HEK293 (cell line): ENCODE measurements around the gene ARHGAP23.

Experiments
- CTCF ChIA-PET: fragments of 350-600 bp; formaldehyde crosslinking; extraction: SDS; loops from one replicate; lab custom pipeline; 2021; ENCODE audit warnings: antibody characterized with exemption; lab: Yijun Ruan, JAX
- POLR2A ChIA-PET: fragments of 300-600 bp; formaldehyde crosslinking; extraction: SDS; loops from one replicate; lab custom pipeline; 2020; ENCODE audit warnings: antibody characterized with exemption, inconsistent platforms; lab: Yijun Ruan, JAX
- H3K27ac ChIP-seq: fragments of 200-500 bp; sonication (Bioruptor generic); 2 replicates; pipeline ENCODE4 v1.5.1; 2014; ENCODE audit warnings: low read depth, low read length, control low read depth, inconsistent platforms; ENCODE audit errors: extremely low read depth
- H3K36me3 ChIP-seq, 2 experiments: fragments of 200-500 bp in 1 of 2; sonication (Bioruptor generic) in 1 of 2; 1 replicate in 1 of 2; 2 replicates in 1 of 2; pipeline ENCODE4 v1.5.1; 2014 to 2017; ENCODE audit warnings: inconsistent platforms in 2 of 2, low read length in 2 of 2; ENCODE audit not compliant: control insufficient read depth in 2 of 2, insufficient read depth in 1 of 2
- H3K4me1 ChIP-seq: fragments of 200-500 bp; sonication (Bioruptor generic); 2 replicates; pipeline ENCODE4 v1.5.1; 2014; ENCODE audit warnings: mild to moderate bottlenecking, low read length, inconsistent platforms; ENCODE audit not compliant: control insufficient read depth, insufficient read depth
- H3K4me3 ChIP-seq: 2 replicates; pipeline ENCODE4 v1.5.1; 2011; ENCODE audit warnings: low read depth, mild to moderate bottlenecking, control low read depth, low read length, moderate library complexity
- H3K9me3 ChIP-seq: fragments of 200-500 bp; sonication (Bioruptor generic); 2 replicates; pipeline ENCODE4 v1.5.1; 2014; ENCODE audit warnings: low read depth, low read length, inconsistent platforms; ENCODE audit not compliant: control insufficient read depth, insufficient read depth
- EGR2 ChIP-seq: fragments of 450-650 bp; formaldehyde crosslinking; IDR thresholded peaks from 2 replicates; pipeline ENCODE4 v1.5.1; 2016; ENCODE audit warnings: low read depth, missing biosample characterization, missing genetic modification characterization
- GLIS1 ChIP-seq: fragments of 450-650 bp; formaldehyde crosslinking; IDR thresholded peaks from 2 replicates; pipeline ENCODE4 v1.5.1; 2016; ENCODE audit warnings: missing biosample characterization, missing genetic modification characterization
- GLIS2 ChIP-seq: fragments of 450-650 bp; formaldehyde crosslinking; IDR thresholded peaks from 2 replicates; pipeline ENCODE4 v1.5.1; 2016; ENCODE audit warnings: missing biosample characterization, missing genetic modification characterization
- KLF9 ChIP-seq: fragments of 450-650 bp; formaldehyde crosslinking; IDR thresholded peaks from 2 replicates; pipeline ENCODE4 v1.5.1; 2016; ENCODE audit warnings: missing biosample characterization, missing genetic modification characterization, low read depth
- OSR2 ChIP-seq: fragments of 450-650 bp; formaldehyde crosslinking; IDR thresholded peaks from 2 replicates; pipeline ENCODE4 v1.5.1; 2016; ENCODE audit warnings: missing biosample characterization, missing genetic modification characterization
- RBAK ChIP-seq: fragments of 450-650 bp; formaldehyde crosslinking; IDR thresholded peaks from 2 replicates; pipeline ENCODE4 v1.5.1; 2016; ENCODE audit warnings: missing biosample characterization, missing genetic modification characterization
- ZFHX2 ChIP-seq: fragments of 450-650 bp; formaldehyde crosslinking; conservative IDR thresholded peaks from 2 replicates; pipeline ENCODE4 v1.5.1; 2016; ENCODE audit warnings: missing biosample characterization, missing genetic modification characterization
- ZFP41 ChIP-seq: fragments of 450-650 bp; formaldehyde crosslinking; IDR thresholded peaks from 2 replicates; pipeline ENCODE4 v1.5.1; 2016; ENCODE audit warnings: missing biosample characterization, missing genetic modification characterization, borderline replicate concordance
- ZFP69B ChIP-seq: fragments of 450-650 bp; formaldehyde crosslinking; IDR thresholded peaks from 2 replicates; pipeline ENCODE4 v1.5.1; 2016; ENCODE audit warnings: missing biosample characterization, missing genetic modification characterization
- ZNF221 ChIP-seq: fragments of 450-650 bp; formaldehyde crosslinking; IDR thresholded peaks from 2 replicates; pipeline ENCODE4 v1.5.1; 2017; ENCODE audit warnings: missing biosample characterization, missing genetic modification characterization, borderline replicate concordance
- ZNF426 ChIP-seq: fragments of 450-650 bp; formaldehyde crosslinking; IDR thresholded peaks from 2 replicates; pipeline ENCODE4 v1.5.1; 2017; ENCODE audit warnings: missing biosample characterization, missing genetic modification characterization, mild to moderate bottlenecking, inconsistent platforms, moderate library complexity
- ZNF777 ChIP-seq: fragments of 450-650 bp; formaldehyde crosslinking; IDR thresholded peaks from 2 replicates; pipeline ENCODE4 v1.5.1; 2017; ENCODE audit warnings: missing biosample characterization, missing genetic modification characterization, borderline replicate concordance
- ZNF785 ChIP-seq: fragments of 450-650 bp; formaldehyde crosslinking; IDR thresholded peaks from 2 replicates; pipeline ENCODE4 v1.5.1; 2016; ENCODE audit warnings: missing biosample characterization, missing genetic modification characterization
- ZSCAN16 ChIP-seq: fragments of 450-650 bp; formaldehyde crosslinking; IDR thresholded peaks from 2 replicates; pipeline ENCODE4 v1.5.1; 2016; ENCODE audit warnings: missing biosample characterization, missing genetic modification characterization
- TF ChIP-seq, protein P1 (sequence below): fragments of 450-650 bp; formaldehyde crosslinking; IDR thresholded peaks from 2 replicates; pipeline ENCODE4 v1.5.1; 2016; ENCODE audit warnings: missing biosample characterization, missing genetic modification characterization
- TF ChIP-seq, protein P2 (sequence below): fragments of 450-650 bp; formaldehyde crosslinking; IDR thresholded peaks from 2 replicates; pipeline ENCODE4 v1.5.1; 2016; ENCODE audit warnings: missing biosample characterization, missing genetic modification characterization
- TF ChIP-seq, protein P3 (sequence below): fragments of 450-650 bp; formaldehyde crosslinking; IDR thresholded peaks from 2 replicates; pipeline ENCODE4 v1.5.1; 2016; ENCODE audit warnings: missing biosample characterization, missing genetic modification characterization
- TF ChIP-seq, protein P4 (sequence below): IDR thresholded peaks from 2 replicates; pipeline ENCODE4 v1.6.1; 2011; ENCODE audit warnings: mild to moderate bottlenecking, low read depth, low read length, borderline replicate concordance
- TF ChIP-seq, protein P5 (sequence below): fragments of 450-650 bp; formaldehyde crosslinking; IDR thresholded peaks from 2 replicates; pipeline ENCODE4 v1.5.1; 2016; ENCODE audit warnings: missing biosample characterization, missing genetic modification characterization

ARHGAP23 gene

DNA sequence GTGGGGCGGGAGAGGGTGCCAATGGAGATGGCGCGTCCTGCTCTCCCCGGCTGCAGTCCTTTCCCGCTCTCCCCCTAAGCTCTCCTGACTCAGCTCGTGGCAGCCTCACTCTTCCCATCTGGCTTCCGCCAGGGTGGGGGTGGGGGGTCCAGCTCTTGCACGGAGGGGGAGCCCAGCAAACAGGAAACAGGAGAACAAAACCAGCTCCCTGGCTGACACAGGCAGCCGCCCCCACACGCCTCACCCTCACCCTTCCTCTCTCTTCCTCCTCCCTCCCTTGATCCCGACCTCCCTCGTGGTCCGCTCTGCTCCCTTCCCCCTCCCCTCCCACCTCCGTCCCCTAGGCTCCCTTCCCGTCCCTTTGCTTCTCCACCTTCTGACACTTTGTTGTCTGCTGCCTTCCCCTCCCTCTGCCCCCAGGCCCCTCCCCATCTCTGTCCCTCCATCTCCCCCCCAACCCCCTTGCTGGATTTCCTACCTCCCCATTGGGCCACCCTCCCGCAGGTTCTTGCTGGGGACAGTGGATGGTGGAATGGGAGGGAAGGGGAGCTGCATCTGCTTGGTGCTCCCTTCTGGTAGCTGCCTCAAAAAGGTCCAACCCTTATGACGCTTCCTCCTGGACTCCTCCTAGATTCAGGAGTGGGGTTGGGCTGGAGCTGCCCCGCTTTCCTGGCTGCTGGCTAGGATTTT is 23.7 kb downstream of the ARHGAP23 start:
- Histone ChIP-seq H3K4me1 (peaks cover 9% of the 10 kb centered on the region), H3K9me3 (no peaks in the 10 kb centered on the region), H3K36me3 (no peaks in the 10 kb centered on the region), H3K27ac (no peak overlapping the region), H3K4me3 (no peak overlapping the region)
- POLR2A ChIA-PET: interaction anchor here (0.6 to 0.8 kb wide), 2 partner anchors 16 to 25 kb away, joined by 3 to 4 read pairs; no protein-coding TSS in a partner anchor
- TF ChIP-seq, protein P1, sequence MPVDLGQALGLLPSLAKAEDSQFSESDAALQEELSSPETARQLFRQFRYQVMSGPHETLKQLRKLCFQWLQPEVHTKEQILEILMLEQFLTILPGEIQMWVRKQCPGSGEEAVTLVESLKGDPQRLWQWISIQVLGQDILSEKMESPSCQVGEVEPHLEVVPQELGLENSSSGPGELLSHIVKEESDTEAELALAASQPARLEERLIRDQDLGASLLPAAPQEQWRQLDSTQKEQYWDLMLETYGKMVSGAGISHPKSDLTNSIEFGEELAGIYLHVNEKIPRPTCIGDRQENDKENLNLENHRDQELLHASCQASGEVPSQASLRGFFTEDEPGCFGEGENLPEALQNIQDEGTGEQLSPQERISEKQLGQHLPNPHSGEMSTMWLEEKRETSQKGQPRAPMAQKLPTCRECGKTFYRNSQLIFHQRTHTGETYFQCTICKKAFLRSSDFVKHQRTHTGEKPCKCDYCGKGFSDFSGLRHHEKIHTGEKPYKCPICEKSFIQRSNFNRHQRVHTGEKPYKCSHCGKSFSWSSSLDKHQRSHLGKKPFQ (tag by site-specific recombination): no peak
- TF ChIP-seq EGR2 (peak; percentile 80), GLIS2 (peak; percentile 29; the same call in 1 of the 2 replicates), ZFHX2 (peak; percentile 79), RBAK (no peak)
- TF ChIP-seq, protein P2, sequence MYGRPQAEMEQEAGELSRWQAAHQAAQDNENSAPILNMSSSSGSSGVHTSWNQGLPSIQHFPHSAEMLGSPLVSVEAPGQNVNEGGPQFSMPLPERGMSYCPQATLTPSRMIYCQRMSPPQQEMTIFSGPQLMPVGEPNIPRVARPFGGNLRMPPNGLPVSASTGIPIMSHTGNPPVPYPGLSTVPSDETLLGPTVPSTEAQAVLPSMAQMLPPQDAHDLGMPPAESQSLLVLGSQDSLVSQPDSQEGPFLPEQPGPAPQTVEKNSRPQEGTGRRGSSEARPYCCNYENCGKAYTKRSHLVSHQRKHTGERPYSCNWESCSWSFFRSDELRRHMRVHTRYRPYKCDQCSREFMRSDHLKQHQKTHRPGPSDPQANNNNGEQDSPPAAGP (tag by site-specific recombination): 0 out of 2 replicates have a peak, but pooled peaks have one; percentile 37
- TF ChIP-seq, protein P3, sequence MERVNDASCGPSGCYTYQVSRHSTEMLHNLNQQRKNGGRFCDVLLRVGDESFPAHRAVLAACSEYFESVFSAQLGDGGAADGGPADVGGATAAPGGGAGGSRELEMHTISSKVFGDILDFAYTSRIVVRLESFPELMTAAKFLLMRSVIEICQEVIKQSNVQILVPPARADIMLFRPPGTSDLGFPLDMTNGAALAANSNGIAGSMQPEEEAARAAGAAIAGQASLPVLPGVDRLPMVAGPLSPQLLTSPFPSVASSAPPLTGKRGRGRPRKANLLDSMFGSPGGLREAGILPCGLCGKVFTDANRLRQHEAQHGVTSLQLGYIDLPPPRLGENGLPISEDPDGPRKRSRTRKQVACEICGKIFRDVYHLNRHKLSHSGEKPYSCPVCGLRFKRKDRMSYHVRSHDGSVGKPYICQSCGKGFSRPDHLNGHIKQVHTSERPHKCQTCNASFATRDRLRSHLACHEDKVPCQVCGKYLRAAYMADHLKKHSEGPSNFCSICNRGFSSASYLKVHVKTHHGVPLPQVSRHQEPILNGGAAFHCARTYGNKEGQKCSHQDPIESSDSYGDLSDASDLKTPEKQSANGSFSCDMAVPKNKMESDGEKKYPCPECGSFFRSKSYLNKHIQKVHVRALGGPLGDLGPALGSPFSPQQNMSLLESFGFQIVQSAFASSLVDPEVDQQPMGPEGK: 0 out of 2 replicates have a peak, but pooled peaks have one; percentile 32
- TF ChIP-seq, protein P4, sequence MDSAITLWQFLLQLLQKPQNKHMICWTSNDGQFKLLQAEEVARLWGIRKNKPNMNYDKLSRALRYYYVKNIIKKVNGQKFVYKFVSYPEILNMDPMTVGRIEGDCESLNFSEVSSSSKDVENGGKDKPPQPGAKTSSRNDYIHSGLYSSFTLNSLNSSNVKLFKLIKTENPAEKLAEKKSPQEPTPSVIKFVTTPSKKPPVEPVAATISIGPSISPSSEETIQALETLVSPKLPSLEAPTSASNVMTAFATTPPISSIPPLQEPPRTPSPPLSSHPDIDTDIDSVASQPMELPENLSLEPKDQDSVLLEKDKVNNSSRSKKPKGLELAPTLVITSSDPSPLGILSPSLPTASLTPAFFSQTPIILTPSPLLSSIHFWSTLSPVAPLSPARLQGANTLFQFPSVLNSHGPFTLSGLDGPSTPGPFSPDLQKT: no peak
- CTCF ChIA-PET: interaction anchor here (0.5 to 2.6 kb wide), 10 partner anchors 9 to 701 kb away, joined by 3 to 9 read pairs (median 4); no protein-coding TSS in a partner anchor

DNA sequence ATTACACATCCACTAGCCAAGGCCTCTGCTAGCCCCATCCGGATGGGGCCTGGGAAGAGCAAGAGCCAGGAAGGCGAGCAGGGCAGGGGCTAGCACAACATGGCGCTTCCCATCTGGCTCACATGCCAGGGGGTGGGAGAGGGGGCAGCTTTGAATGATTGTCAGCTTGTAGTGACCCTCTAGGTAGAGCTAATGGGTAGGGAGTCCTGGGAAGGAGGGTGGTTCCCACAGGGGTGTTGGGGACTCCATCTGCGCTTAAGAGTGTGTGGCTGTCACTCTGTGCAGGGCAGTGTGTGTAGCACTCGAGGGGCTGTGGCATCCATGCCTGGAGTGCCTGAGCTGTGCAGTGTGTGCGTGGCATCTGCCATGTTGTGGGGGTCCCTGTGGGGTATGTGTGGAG is 24.5 kb downstream of the ARHGAP23 start:
- POLR2A ChIA-PET: interaction anchor here (0.6 to 0.8 kb wide), 2 partner anchors 16 to 26 kb away, joined by 3 to 4 read pairs; no protein-coding TSS in a partner anchor
- TF ChIP-seq ZSCAN16 (tag by site-specific recombination): no peak
- no peak for TF ChIP-seq ZFP41
- TF ChIP-seq, all 188 proteins: peak for 0
- Histone ChIP-seq H3K27ac (no peak overlapping the region), H3K36me3 (no peaks in the 10 kb centered on the region), H3K4me3 (no peak overlapping the region), H3K9me3 (no peaks in the 10 kb centered on the region), H3K4me1 (peaks cover 9% of the 10 kb centered on the region)
- CTCF ChIA-PET: interaction anchor here (1.1 to 2.6 kb wide), 4 partner anchors 29 to 216 kb away, joined by 3 to 9 read pairs (median 5); no protein-coding TSS in a partner anchor

DNA sequence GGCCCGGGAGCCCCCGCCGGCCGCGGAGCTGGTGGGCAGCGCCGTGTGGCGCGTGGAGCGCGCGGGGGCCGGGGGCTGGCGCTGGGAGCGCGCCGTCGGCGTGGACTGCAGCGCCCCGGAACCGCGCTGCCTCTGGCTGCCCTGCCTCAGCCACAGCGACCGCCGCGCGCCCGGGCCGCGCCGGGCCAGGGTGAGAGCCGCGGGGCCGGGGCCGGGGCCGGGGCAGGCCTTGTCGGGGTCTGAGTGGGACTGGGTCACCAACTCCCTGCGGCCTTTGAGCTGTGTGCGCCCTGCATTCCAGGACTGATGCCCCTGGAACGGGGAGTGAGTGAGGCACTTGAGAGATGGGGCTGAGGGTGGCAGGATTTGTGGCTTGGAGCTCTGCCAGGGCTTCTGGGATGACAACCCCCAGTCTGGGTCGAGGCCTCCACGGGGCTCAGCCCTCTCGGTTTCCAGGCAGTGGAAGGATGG is 25.7 kb downstream of the ARHGAP23 start:
- ChIA-PET CTCF (interaction anchor here (1.1 to 2.9 kb wide), 6 partner anchors 9 to 213 kb away, joined by 3 to 12 read pairs (median 8); no protein-coding TSS in a partner anchor), POLR2A (interaction anchor here (0.9 to 2.0 kb wide), 2 partner anchors 9 to 11 kb away, joined by 3 to 14 read pairs; no protein-coding TSS in a partner anchor)
- TF ChIP-seq ZFP69B (tag by site-specific recombination) (no peak), OSR2 (tag by site-specific recombination) (peak; percentile 64), ZNF221 (tag by site-specific recombination) (no peak), GLIS1 (tag by site-specific recombination) (peak; percentile 78), ZNF426 (no peak), GLIS2 (no peak), ZNF777 (tag by site-specific recombination) (no peak), ZNF785 (tag by site-specific recombination) (no peak), KLF9 (tag by site-specific recombination) (no peak)
- TF ChIP-seq, protein P5, sequence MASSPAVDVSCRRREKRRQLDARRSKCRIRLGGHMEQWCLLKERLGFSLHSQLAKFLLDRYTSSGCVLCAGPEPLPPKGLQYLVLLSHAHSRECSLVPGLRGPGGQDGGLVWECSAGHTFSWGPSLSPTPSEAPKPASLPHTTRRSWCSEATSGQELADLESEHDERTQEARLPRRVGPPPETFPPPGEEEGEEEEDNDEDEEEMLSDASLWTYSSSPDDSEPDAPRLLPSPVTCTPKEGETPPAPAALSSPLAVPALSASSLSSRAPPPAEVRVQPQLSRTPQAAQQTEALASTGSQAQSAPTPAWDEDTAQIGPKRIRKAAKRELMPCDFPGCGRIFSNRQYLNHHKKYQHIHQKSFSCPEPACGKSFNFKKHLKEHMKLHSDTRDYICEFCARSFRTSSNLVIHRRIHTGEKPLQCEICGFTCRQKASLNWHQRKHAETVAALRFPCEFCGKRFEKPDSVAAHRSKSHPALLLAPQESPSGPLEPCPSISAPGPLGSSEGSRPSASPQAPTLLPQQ (tag by site-specific recombination): no peak
- TF ChIP-seq, protein P3: peak; percentile 56; the same call in 1 of the 2 replicates

More for the DNA sequence above, 25.7 kb downstream of the ARHGAP23 start:
- no peaks in the 10 kb centered on the region for H3K9me3 ChIP-seq
- H3K4me3 ChIP-seq: no peak overlapping the region; the same call in 1 of the 2 replicates
- H3K36me3 ChIP-seq: no peaks in the 10 kb centered on the region
- peaks cover 9% of the 10 kb centered on the region for H3K4me1 ChIP-seq
- peak overlapping the region; percentile 37; the same call in 1 of the 2 replicates for H3K27ac ChIP-seq
